ENCODE measurements around the gene FNDC3A.

The FNDC3A gene

GRCh38 chr13:49221590-49221965 lies 245.9 kb downstream of the FNDC3A start:
- DNase-seq, result no peak

- no peak for DNase-seq
Measured at GRCh38 chr13:49225223-49226042, 249.7 kb downstream of the FNDC3A start.

- DNase-seq, result no peak
Measured at GRCh38 chr13:49226613-49227012, 250.9 kb downstream of the FNDC3A start.

GRCh38 chr13:49234741-49235140 lies 259.0 kb downstream of the FNDC3A start:
- no peak for DNase-seq

GRCh38 chr13:49235856-49236431 lies 260.2 kb downstream of the FNDC3A start:
- DNase-seq, result no peak

- no peak for DNase-seq
Measured at GRCh38 chr13:49238621-49239020, 262.9 kb downstream of the FNDC3A start.

- peak; percentile 31 to 57 for DNase-seq
Measured at GRCh38 chr13:49240017-49240416, 264.3 kb downstream of the FNDC3A start.

GRCh38 chr13:49241296-49241695 lies 265.6 kb downstream of the FNDC3A start:
- DNase-seq, result no peak

GRCh38 chr13:49245101-49245500 lies 269.4 kb downstream of the FNDC3A start:
- DNase-seq, result no peak

- DNase-seq, result no peak
Measured at GRCh38 chr13:49246850-49247642, 271.3 kb downstream of the FNDC3A start.

- peak; percentile 93 for DNase-seq
Measured at GRCh38 chr13:49247643-49248621, 272.2 kb downstream of the FNDC3A start, which contains the start of gene CDADC1. TSS of gene CDADC1 (plus strand) at chr13:49247925. CDS start at chr13:49248038, 113 bp downstream.

GRCh38 chr13:49248622-49249002 lies 272.9 kb downstream of the FNDC3A start:
- DNase-seq, result peak in 1 of 2 donors; percentile 17

GRCh38 chr13:49251326-49251725 lies 275.6 kb downstream of the FNDC3A start:
- DNase-seq, result no peak

- no peak for DNase-seq
Measured at GRCh38 chr13:49253310-49253709, 277.6 kb downstream of the FNDC3A start.

GRCh38 chr13:49254007-49254406 lies 278.3 kb downstream of the FNDC3A start:
- no peak for DNase-seq

- DNase-seq, result no peak
Measured at GRCh38 chr13:49256841-49257240, 281.1 kb downstream of the FNDC3A start.

GRCh38 chr13:49258089-49258796 lies 282.5 kb downstream of the FNDC3A start:
- DNase-seq, result peak in 1 of 2 donors; percentile 21

Data from CD4-positive, alpha-beta T cell treated with Interleukin-1 beta for 1 hour (primary cell).